ENCODE data around the gene CNN3.

DNA sequence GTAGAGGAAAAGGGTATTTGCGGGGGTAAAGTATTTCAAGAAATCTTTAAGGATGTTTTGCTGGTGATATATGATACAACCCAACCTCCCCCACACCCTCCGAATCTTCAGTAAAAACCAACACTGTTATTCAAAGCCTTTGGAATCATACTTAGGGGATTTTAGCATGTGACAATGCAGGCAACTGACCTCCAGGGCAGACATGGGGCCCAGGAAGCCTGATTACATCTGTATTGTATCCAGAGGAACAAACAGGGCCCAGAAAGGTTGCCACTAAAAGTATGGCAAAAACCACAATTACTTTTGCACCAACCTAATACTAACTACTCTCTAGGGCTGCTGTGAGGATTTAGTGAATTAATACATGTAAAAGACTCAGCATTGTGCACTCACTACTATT lies 43.9 kb upstream of the CNN3 start:
- TF ChIP-seq, protein P1, sequence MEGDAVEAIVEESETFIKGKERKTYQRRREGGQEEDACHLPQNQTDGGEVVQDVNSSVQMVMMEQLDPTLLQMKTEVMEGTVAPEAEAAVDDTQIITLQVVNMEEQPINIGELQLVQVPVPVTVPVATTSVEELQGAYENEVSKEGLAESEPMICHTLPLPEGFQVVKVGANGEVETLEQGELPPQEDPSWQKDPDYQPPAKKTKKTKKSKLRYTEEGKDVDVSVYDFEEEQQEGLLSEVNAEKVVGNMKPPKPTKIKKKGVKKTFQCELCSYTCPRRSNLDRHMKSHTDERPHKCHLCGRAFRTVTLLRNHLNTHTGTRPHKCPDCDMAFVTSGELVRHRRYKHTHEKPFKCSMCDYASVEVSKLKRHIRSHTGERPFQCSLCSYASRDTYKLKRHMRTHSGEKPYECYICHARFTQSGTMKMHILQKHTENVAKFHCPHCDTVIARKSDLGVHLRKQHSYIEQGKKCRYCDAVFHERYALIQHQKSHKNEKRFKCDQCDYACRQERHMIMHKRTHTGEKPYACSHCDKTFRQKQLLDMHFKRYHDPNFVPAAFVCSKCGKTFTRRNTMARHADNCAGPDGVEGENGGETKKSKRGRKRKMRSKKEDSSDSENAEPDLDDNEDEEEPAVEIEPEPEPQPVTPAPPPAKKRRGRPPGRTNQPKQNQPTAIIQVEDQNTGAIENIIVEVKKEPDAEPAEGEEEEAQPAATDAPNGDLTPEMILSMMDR (IDR thresholded peaks at IDR 0.05), result no peak
- TF ChIP-seq POLR2A (IDR thresholded peaks at IDR 0.05), result no peak
